ENCODE results near the gene AKAP8.

DNA sequence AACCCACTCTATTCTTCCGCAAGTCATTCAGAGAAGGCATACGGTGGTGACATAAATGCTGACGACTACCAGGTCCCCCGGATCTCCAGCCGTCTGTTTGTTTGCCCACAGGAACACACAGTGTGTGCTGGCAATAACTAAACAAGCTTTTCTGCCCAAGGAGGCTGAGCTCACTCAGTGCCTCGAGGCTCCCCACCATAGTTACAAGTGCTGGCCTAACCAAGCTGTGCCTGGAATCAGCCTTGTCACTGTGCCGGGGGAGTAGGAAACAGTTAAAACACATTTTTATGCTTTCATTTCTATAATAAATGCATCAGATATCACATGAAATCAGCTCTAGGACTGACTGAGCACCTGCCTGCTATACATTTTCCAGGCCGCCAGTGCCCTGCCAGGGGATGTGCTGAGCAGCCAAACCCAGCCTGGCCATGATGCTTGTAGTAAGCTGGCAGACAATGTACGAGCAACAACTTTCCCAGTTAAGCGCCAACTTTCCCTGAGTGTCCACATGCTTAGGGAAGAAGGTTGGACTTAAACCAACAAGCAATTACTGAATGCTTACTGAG, 75.4 kb downstream of the AKAP8 start:
- TF ChIP-seq, protein P1, sequence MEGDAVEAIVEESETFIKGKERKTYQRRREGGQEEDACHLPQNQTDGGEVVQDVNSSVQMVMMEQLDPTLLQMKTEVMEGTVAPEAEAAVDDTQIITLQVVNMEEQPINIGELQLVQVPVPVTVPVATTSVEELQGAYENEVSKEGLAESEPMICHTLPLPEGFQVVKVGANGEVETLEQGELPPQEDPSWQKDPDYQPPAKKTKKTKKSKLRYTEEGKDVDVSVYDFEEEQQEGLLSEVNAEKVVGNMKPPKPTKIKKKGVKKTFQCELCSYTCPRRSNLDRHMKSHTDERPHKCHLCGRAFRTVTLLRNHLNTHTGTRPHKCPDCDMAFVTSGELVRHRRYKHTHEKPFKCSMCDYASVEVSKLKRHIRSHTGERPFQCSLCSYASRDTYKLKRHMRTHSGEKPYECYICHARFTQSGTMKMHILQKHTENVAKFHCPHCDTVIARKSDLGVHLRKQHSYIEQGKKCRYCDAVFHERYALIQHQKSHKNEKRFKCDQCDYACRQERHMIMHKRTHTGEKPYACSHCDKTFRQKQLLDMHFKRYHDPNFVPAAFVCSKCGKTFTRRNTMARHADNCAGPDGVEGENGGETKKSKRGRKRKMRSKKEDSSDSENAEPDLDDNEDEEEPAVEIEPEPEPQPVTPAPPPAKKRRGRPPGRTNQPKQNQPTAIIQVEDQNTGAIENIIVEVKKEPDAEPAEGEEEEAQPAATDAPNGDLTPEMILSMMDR (IDR thresholded peaks at IDR 0.05 in 8 of 11, conservative IDR thresholded peaks at IDR 0.05 in 3 of 11), result no peak
- TF ChIP-seq POLR2A (IDR thresholded peaks at IDR 0.05) (no peak), POLR2AphosphoS5 (IDR thresholded peaks at IDR 0.05) (no peak)

All from spleen (tissue), 7 donors.